ENCODE results near the gene CAPN14. TPM values are rescaled to one million over a fixed set of nuclear protein-coding genes. Genes with fewer than 3 reads are reported as not detected.

The CAPN14 gene
- total RNA-seq, 1 experiment from 2014 or later = not detected

DNA sequence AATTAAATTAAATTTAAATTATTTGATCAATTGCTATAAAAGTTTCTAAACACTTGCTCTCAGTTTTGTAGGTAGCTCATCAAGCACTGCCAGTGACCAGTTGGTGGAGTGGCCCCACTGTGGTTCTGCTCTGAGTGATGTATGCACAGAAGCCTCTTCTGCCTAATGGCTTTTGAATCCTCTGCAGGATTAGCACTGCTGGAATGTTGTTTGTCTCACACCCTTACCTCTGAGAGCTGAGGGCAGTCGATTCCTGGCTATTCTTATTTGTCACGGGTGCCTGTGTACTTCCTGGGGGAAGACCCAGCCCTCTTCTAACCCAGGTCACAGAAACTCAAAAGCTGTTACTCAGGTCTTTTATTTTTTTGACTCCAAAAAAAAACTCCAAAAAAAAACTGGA is 9.5 kb downstream of the CAPN14 start:
- ChIA-PET CTCF (interaction anchor here (0.9 kb wide), 1 partner anchor 1036 kb away, joined by 3 read pairs; no protein-coding TSS in a partner anchor), POLR2A (no interaction called here)
- no peak overlapping the region for H3K4me3 Mint-ChIP-seq (ENCODE audit: unreplicated experiment)
- H3K27ac Mint-ChIP-seq (ENCODE audit: low read depth, unreplicated experiment) = no peak overlapping the region
- BruUV-seq (replicated peaks) = no TSS peak
- no peaks in the 10 kb centered on the region for H3K27me3 Mint-ChIP-seq (ENCODE audit: insufficient read depth, unreplicated experiment)
- no peak for DNase-seq (ENCODE audit: unreplicated experiment)
- TF ChIP-seq, protein P1, sequence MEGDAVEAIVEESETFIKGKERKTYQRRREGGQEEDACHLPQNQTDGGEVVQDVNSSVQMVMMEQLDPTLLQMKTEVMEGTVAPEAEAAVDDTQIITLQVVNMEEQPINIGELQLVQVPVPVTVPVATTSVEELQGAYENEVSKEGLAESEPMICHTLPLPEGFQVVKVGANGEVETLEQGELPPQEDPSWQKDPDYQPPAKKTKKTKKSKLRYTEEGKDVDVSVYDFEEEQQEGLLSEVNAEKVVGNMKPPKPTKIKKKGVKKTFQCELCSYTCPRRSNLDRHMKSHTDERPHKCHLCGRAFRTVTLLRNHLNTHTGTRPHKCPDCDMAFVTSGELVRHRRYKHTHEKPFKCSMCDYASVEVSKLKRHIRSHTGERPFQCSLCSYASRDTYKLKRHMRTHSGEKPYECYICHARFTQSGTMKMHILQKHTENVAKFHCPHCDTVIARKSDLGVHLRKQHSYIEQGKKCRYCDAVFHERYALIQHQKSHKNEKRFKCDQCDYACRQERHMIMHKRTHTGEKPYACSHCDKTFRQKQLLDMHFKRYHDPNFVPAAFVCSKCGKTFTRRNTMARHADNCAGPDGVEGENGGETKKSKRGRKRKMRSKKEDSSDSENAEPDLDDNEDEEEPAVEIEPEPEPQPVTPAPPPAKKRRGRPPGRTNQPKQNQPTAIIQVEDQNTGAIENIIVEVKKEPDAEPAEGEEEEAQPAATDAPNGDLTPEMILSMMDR (IDR thresholded peaks at IDR 0.05; ENCODE audit: unreplicated experiment) = no peak
- H3K4me1 Mint-ChIP-seq (ENCODE audit: insufficient read depth, unreplicated experiment) = no peaks in the 10 kb centered on the region
- intact Hi-C loops (cut with micrococcal nuclease) = no loop called here
- no peaks in the 10 kb centered on the region for H3K36me3 Mint-ChIP-seq (ENCODE audit: insufficient read depth, unreplicated experiment)
- no peaks in the 10 kb centered on the region for H3K9me3 Mint-ChIP-seq (ENCODE audit: unreplicated experiment)

DNA sequence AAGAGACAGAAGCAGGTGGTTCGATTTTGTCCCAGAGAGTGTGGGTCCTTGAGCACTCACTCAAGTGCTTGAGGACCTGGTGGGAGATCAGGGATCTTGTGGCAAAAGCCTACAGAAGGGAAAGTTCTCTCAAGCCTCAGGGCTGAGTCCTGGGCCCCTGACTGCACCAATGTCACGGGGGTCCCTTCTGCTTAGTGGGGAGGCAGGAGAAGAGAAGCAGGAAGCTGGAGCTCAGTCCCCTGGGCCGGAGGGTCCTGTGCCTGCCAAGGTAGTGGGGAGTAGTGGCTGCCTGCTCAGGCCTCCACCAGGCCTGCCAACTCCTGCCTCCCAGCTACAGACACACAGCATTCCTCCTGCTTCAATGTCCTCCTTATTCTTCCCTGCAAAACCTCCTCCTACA is 11.7 kb downstream of the CAPN14 start:
- no peaks in the 10 kb centered on the region for H3K9me3 Mint-ChIP-seq (ENCODE audit: unreplicated experiment)
- no peak overlapping the region for H3K27ac Mint-ChIP-seq (ENCODE audit: low read depth, unreplicated experiment)
- ChIA-PET CTCF (no interaction called here), POLR2A (no interaction called here)
- H3K4me3 Mint-ChIP-seq (ENCODE audit: unreplicated experiment) = no peak overlapping the region
- no peaks in the 10 kb centered on the region for H3K4me1 Mint-ChIP-seq (ENCODE audit: insufficient read depth, unreplicated experiment)
- TF ChIP-seq, protein P1 (IDR thresholded peaks at IDR 0.05; ENCODE audit: unreplicated experiment) = no peak
- DNase-seq (ENCODE audit: unreplicated experiment) = no peak
- no peaks in the 10 kb centered on the region for H3K27me3 Mint-ChIP-seq (ENCODE audit: insufficient read depth, unreplicated experiment)
- H3K36me3 Mint-ChIP-seq (ENCODE audit: insufficient read depth, unreplicated experiment) = no peaks in the 10 kb centered on the region
- intact Hi-C loops (cut with micrococcal nuclease) = no loop called here
- BruUV-seq (replicated peaks) = no TSS peak

DNA sequence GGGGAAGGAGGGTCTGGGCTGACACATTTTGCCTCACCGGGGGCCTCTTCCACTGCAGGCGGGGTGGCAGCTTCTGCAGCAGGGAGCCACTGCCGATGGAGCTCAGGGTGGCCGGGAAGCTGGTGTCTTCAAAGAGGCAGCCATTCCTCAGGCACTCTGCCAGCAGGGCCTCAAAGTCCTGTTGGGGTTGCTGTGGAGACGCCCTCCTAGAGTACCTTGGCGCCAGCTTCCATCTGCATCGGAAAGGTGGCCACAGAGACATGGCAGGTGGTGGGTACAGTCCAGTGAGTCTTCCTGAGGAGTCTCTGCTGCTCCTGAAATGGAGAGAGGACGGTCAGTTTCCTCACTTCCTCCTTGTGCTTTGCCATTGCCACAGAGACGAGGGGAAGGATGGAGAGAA is 12.1 kb downstream of the CAPN14 start:
- Mint-ChIP-seq H3K27ac (ENCODE audit: low read depth, unreplicated experiment) (no peak overlapping the region), H3K4me1 (ENCODE audit: insufficient read depth, unreplicated experiment) (no peaks in the 10 kb centered on the region), H3K36me3 (ENCODE audit: insufficient read depth, unreplicated experiment) (no peaks in the 10 kb centered on the region), H3K27me3 (ENCODE audit: insufficient read depth, unreplicated experiment) (no peaks in the 10 kb centered on the region), H3K4me3 (ENCODE audit: unreplicated experiment) (no peak overlapping the region), H3K9me3 (ENCODE audit: unreplicated experiment) (no peaks in the 10 kb centered on the region)
- ChIA-PET CTCF (no interaction called here), POLR2A (no interaction called here)
- no peak for DNase-seq (ENCODE audit: unreplicated experiment)
- no TSS peak for BruUV-seq (replicated peaks)
- TF ChIP-seq, protein P1 (IDR thresholded peaks at IDR 0.05; ENCODE audit: unreplicated experiment) = no peak
- intact Hi-C loops (cut with micrococcal nuclease) = no loop called here

DNA sequence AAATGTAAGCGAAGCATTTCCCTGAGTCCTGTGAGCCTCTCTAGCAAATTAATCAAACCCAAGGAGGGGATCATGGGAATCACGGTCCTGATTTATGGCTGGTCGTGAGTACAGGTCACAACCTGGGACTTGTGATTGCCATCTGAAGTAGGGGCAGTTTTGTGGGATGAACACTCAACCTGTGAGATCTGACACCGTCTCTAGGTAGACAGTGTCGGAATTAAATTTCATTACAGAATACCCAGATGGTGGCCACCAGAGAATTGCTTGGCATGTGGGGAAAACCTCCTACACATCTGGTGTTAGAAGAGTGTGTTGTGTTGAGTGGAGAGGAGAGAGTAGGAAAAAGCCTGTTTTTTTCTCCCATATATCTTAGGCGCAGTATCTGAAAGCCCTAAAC is 12.5 kb downstream of the CAPN14 start:
- CTCF ChIA-PET = interaction anchor here (1.2 kb wide), 1 partner anchor 128 kb away, joined by 4 read pairs; no protein-coding TSS in a partner anchor
- POLR2A ChIA-PET = no interaction called here
- no TSS peak for BruUV-seq (replicated peaks)
- no peaks in the 10 kb centered on the region for H3K4me1 Mint-ChIP-seq (ENCODE audit: insufficient read depth, unreplicated experiment)
- intact Hi-C loops (cut with micrococcal nuclease) = no loop called here
- H3K27ac Mint-ChIP-seq (ENCODE audit: low read depth, unreplicated experiment) = no peak overlapping the region
- no peaks in the 10 kb centered on the region for H3K36me3 Mint-ChIP-seq (ENCODE audit: insufficient read depth, unreplicated experiment)
- TF ChIP-seq, protein P1 (IDR thresholded peaks at IDR 0.05; ENCODE audit: unreplicated experiment) = no peak
- no peaks in the 10 kb centered on the region for H3K9me3 Mint-ChIP-seq (ENCODE audit: unreplicated experiment)
- no peak overlapping the region for H3K4me3 Mint-ChIP-seq (ENCODE audit: unreplicated experiment)
- H3K27me3 Mint-ChIP-seq (ENCODE audit: insufficient read depth, unreplicated experiment) = no peaks in the 10 kb centered on the region
- DNase-seq (ENCODE audit: unreplicated experiment) = no peak

All from MCF 10A (cell line).